Activated CD4-positive, alpha-beta memory T cell treated with anti-CD3 and anti-CD28 coated beads, Interleukin-2, amount 10 ng/mL, durations not matched to agents 7 days and 5 days (primary cell): ENCODE data around the gene TIGD6. TPM values are rescaled to one million over a fixed set of nuclear protein-coding genes. Genes with fewer than 3 reads are reported as not detected.
"Not testable (repeated sequence)": the region's sequence is repeated elsewhere in the genome, so short reads cannot be mapped to it uniquely, and the experiment has no call there.

Source experiments
- CTCF ChIA-PET: fragments of 350-600 bp; sonication (Branson Sonifier 250); formaldehyde crosslinking; loops from one replicate; lab custom pipeline; 2021; ENCODE audit warnings: antibody characterized with exemption, inconsistent platforms; lab: Charles Lee
- POLR2A ChIA-PET: fragments of 350-600 bp; sonication (Branson Sonifier 250); formaldehyde crosslinking; loops from one replicate; lab custom pipeline; 2021; ENCODE audit warnings: antibody characterized with exemption; lab: Charles Lee
- DNase-seq: peaks from one replicate; pipeline ENCODE4 v3.0.0-alpha.2; 2020
- H3K27ac Mint-ChIP-seq: one replicate; pipeline ENCODE4 v1.8.0; 2021; ENCODE audit warnings: mild to moderate bottlenecking, mixed read lengths
- H3K27me3 Mint-ChIP-seq: one replicate; pipeline ENCODE4 v1.8.0; 2021; ENCODE audit warnings: mixed read lengths
- H3K36me3 Mint-ChIP-seq: one replicate; pipeline ENCODE4 v1.8.0; 2021; ENCODE audit warnings: low read depth, mixed read lengths
- H3K4me1 Mint-ChIP-seq: one replicate; pipeline ENCODE4 v1.8.0; 2021; ENCODE audit warnings: mixed read lengths
- H3K4me3 Mint-ChIP-seq: one replicate; pipeline ENCODE4 v1.8.0; 2021; ENCODE audit warnings: mild to moderate bottlenecking, mixed read lengths
- H3K9me3 Mint-ChIP-seq: one replicate; pipeline ENCODE4 v1.8.0; 2021; ENCODE audit warnings: mixed read lengths
- total RNA-seq, 2 experiments: library from RNA; stranded (reverse); gene quantifications; one replicate each; pipeline ENCODE4 v1.2.3, GENCODE V29; 2021

TIGD6 gene
- total RNA-seq, 2 experiments from 2014 or later = 2.0 to 2.3 TPM

- H3K4me1 Mint-ChIP-seq = peaks cover 6% of the 10 kb centered on the region
- H3K27me3 Mint-ChIP-seq = peaks cover 6% of the 10 kb centered on the region
- no peak within 1 kb of the TSS for H3K27ac Mint-ChIP-seq
- H3K9me3 Mint-ChIP-seq = no peaks in the 10 kb centered on the region
- H3K4me3 Mint-ChIP-seq = no peak within 1 kb of the TSS
- ChIA-PET CTCF (no interaction called here), POLR2A (no interaction called here)
- H3K36me3 Mint-ChIP-seq = no peaks in the 10 kb centered on the region
- DNase-seq = no peak
These were observed 55.8 kb downstream of the TIGD6 start, which contains the start of gene PDE6A for GRCh38 chr5:149944666-149945065. PDE6A (minus strand) TSS chr5:149944793; CDS start chr5:149944673, 120 bp downstream.

- CTCF ChIA-PET, H3K4me3 Mint-ChIP-seq, H3K9me3 Mint-ChIP-seq, DNase-seq, H3K27me3 Mint-ChIP-seq, H3K27ac Mint-ChIP-seq, H3K36me3 Mint-ChIP-seq, POLR2A ChIA-PET: not testable (repeated sequence)
- peaks cover 12% of the 10 kb centered on the region for H3K4me1 Mint-ChIP-seq
These were observed 57.1 kb downstream of the TIGD6 start for GRCh38 chr5:149943177-149943949.

Other genes starting within 250 kb of the TIGD6 start
- not detected for gene PDE6A, start 55.9 kb downstream of the TIGD6 start, total RNA-seq
- gene SLC26A2, start 39.9 kb downstream of the TIGD6 start, total RNA-seq = 1 to 10 TPM; 8.3 to 8.4 TPM
- 10 to 100 TPM; 41.6 to 44.1 TPM for gene HMGXB3, start 85 bp upstream of the TIGD6 start, total RNA-seq
- under 1 TPM in 1 of 2 experiments, not detected in 1; 0.25 TPM for gene CSF1R, start 85.9 kb upstream of the TIGD6 start, total RNA-seq
- 1 to 10 TPM; 7.2 to 9.0 TPM for gene PDGFRB, start 155.2 kb upstream of the TIGD6 start, total RNA-seq
- gene CDX1, start 166.1 kb upstream of the TIGD6 start, total RNA-seq = not detected
- not detected for gene SLC6A7, start 189.4 kb upstream of the TIGD6 start, total RNA-seq